MM.1S (cell line): Measurements from ENCODE around the gene UQCC2.

ENCODE experiments used
- DNase-seq: peaks from one replicate; pipeline ENCODE4 v3.0.0-alpha.2; 2015
- H2AFZ ChIP-seq: fragments of 300-600 bp; sonication (generic); 2 replicates; pipeline ENCODE4 v1.6.0; 2016; ENCODE audit warnings: antibody characterized with exemption, low read length
- H3F3A ChIP-seq: fragments of 300-600 bp; sonication (generic); 2 replicates; pipeline ENCODE4 v1.6.1; 2016; ENCODE audit warnings: mild to moderate bottlenecking, antibody characterized with exemption, low read length, moderate library complexity, mixed read lengths; ENCODE audit not compliant: insufficient read depth
- H3K27ac ChIP-seq: fragments of 300-600 bp; sonication (generic); 2 replicates; pipeline ENCODE4 v1.5.1; 2016; ENCODE audit warnings: mild to moderate bottlenecking, low read length
- H3K27me3 ChIP-seq: fragments of 300-600 bp; sonication (generic); replicated peaks from 2 replicates; pipeline ENCODE4 v1.6.0; 2016; ENCODE audit warnings: low read length; ENCODE audit not compliant: insufficient read depth
- H3K36me3 ChIP-seq: fragments of 300-600 bp; sonication (generic); replicated peaks from 2 replicates; pipeline ENCODE4 v1.6.1; 2016; ENCODE audit warnings: mild to moderate bottlenecking, low read length, mixed read lengths; ENCODE audit not compliant: insufficient read depth
- H3K4me1 ChIP-seq: fragments of 300-600 bp; sonication (generic); 2 replicates; pipeline ENCODE4 v1.6.1; 2016; ENCODE audit warnings: low read length, mixed read lengths
- H3K4me2 ChIP-seq: fragments of 300-600 bp; sonication (generic); 2 replicates; pipeline ENCODE4 v1.6.0; 2016; ENCODE audit warnings: low read depth, low read length
- H3K4me3 ChIP-seq: fragments of 300-600 bp; sonication (generic); 2 replicates; pipeline ENCODE4 v1.5.1; 2016; ENCODE audit warnings: low read length, mixed read lengths
- H3K79me2 ChIP-seq: fragments of 300-600 bp; sonication (generic); 2 replicates; pipeline ENCODE4 v1.6.1; 2016; ENCODE audit warnings: mixed run types, low read length, mixed read lengths
- H3K9ac ChIP-seq: fragments of 300-600 bp; sonication (generic); 2 replicates; pipeline ENCODE4 v1.6.1; 2016; ENCODE audit warnings: low read length, mixed read lengths
- H3K9me2 ChIP-seq: fragments of 300-600 bp; sonication (generic); replicated peaks from 2 replicates; pipeline ENCODE4 v1.6.1; 2016; ENCODE audit warnings: mild to moderate bottlenecking, low read length, mixed read lengths; ENCODE audit not compliant: insufficient read depth
- H3K9me3 ChIP-seq: fragments of 300-600 bp; sonication (generic); replicated peaks from 2 replicates; pipeline ENCODE4 v1.6.1; 2016; ENCODE audit warnings: mild to moderate bottlenecking, low read length, mixed read lengths; ENCODE audit not compliant: insufficient read depth
- H4K20me1 ChIP-seq: fragments of 300-600 bp; sonication (generic); 2 replicates; pipeline ENCODE4 v1.6.1; 2016; ENCODE audit warnings: mild to moderate bottlenecking, low read length, moderate library complexity, mixed read lengths; ENCODE audit not compliant: insufficient read depth
- EZH2 ChIP-seq: fragments of 300-600 bp; sonication (generic); optimal IDR thresholded peaks from 2 replicates; pipeline ENCODE3; 2017; ENCODE audit warnings: low read depth, mild to moderate bottlenecking, antibody characterized with exemption, low read length, mixed read lengths
- EZH2phosphoT487 ChIP-seq: fragments of 300-600 bp; sonication (generic); IDR thresholded peaks from 2 replicates; pipeline ENCODE4 v1.6.1; 2018; ENCODE audit warnings: antibody characterized with exemption, low read length
- TF ChIP-seq, protein P1 (sequence below): fragments of 300-600 bp; sonication (generic); IDR thresholded peaks from 2 replicates; pipeline ENCODE4 v1.5.1; 2016; ENCODE audit warnings: antibody characterized with exemption, low read length, mixed read lengths

Gene UQCC2

GRCh38 chr6:33689879-33690278 is 21.6 kb downstream of the UQCC2 start:
- Histone ChIP-seq H3K9ac (no peak overlapping the region), H3K79me2 (no peaks in the 10 kb centered on the region), H3K9me2 (no peaks in the 10 kb centered on the region), H3K27ac (no peak overlapping the region), H3K4me3 (no peak overlapping the region), H3K36me3 (no peaks in the 10 kb centered on the region), H3K27me3 (no peaks in the 10 kb centered on the region), H3K9me3 (no peaks in the 10 kb centered on the region), H4K20me1 (no peaks in the 10 kb centered on the region), H3K4me2 (no peak overlapping the region), H2AFZ (no peak overlapping the region), H3K4me1 (no peaks in the 10 kb centered on the region), H3F3A (no peaks in the 10 kb centered on the region)
- TF ChIP-seq, protein P1, sequence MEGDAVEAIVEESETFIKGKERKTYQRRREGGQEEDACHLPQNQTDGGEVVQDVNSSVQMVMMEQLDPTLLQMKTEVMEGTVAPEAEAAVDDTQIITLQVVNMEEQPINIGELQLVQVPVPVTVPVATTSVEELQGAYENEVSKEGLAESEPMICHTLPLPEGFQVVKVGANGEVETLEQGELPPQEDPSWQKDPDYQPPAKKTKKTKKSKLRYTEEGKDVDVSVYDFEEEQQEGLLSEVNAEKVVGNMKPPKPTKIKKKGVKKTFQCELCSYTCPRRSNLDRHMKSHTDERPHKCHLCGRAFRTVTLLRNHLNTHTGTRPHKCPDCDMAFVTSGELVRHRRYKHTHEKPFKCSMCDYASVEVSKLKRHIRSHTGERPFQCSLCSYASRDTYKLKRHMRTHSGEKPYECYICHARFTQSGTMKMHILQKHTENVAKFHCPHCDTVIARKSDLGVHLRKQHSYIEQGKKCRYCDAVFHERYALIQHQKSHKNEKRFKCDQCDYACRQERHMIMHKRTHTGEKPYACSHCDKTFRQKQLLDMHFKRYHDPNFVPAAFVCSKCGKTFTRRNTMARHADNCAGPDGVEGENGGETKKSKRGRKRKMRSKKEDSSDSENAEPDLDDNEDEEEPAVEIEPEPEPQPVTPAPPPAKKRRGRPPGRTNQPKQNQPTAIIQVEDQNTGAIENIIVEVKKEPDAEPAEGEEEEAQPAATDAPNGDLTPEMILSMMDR = no peak
- TF ChIP-seq EZH2phosphoT487 (no peak), EZH2 (no peak)
- DNase-seq = no peak

- H2AFZ ChIP-seq = no peak overlapping the region
- no peak overlapping the region for H3K4me2 ChIP-seq
- no peaks in the 10 kb centered on the region for H3K36me3 ChIP-seq
- no peaks in the 10 kb centered on the region for H3K27me3 ChIP-seq
- no peak for DNase-seq
- no peak overlapping the region for H3K27ac ChIP-seq
- no peak overlapping the region for H3K4me3 ChIP-seq
- TF ChIP-seq EZH2 (no peak), EZH2phosphoT487 (no peak)
- TF ChIP-seq, protein P1 = no peak
- no peaks in the 10 kb centered on the region for H3K9me3 ChIP-seq
- no peaks in the 10 kb centered on the region for H3K4me1 ChIP-seq
- H3F3A ChIP-seq = no peaks in the 10 kb centered on the region
- H3K9me2 ChIP-seq = no peaks in the 10 kb centered on the region
- no peak overlapping the region for H3K9ac ChIP-seq
- H4K20me1 ChIP-seq = no peaks in the 10 kb centered on the region
- no peaks in the 10 kb centered on the region for H3K79me2 ChIP-seq
Measured at GRCh38 chr6:33689148-33689494, 22.4 kb downstream of the UQCC2 start.

GRCh38 chr6:33688451-33689147 is 22.9 kb downstream of the UQCC2 start:
- Histone ChIP-seq H3K9me3 (no peaks in the 10 kb centered on the region), H3K4me2 (no peak overlapping the region), H3K36me3 (no peaks in the 10 kb centered on the region), H4K20me1 (no peaks in the 10 kb centered on the region), H3K9ac (no peak overlapping the region), H3K9me2 (no peaks in the 10 kb centered on the region), H3K27ac (no peak overlapping the region), H2AFZ (no peak overlapping the region), H3K4me1 (no peaks in the 10 kb centered on the region), H3K79me2 (no peaks in the 10 kb centered on the region), H3K27me3 (no peaks in the 10 kb centered on the region), H3F3A (no peaks in the 10 kb centered on the region), H3K4me3 (no peak overlapping the region)
- no peak for TF ChIP-seq EZH2
- TF ChIP-seq, protein P1 = no peak
- TF ChIP-seq EZH2phosphoT487 = no peak
- no peak for DNase-seq
